Lung (tissue), 12 donors: Measurements from ENCODE around the gene PTPN3. TPM values are rescaled to one million over a fixed set of nuclear protein-coding genes. Genes with fewer than 3 reads are reported as not detected.

ENCODE experiments used
- ATAC-seq: fragments of 200-7000 bp; cut with Tn5 transposase; one replicate; pipeline ENCODE4 v1.9.1; 2020; ENCODE audit warnings: moderate number of reproducible peaks; ENCODE audit not compliant: insufficient read depth, low FRiP score
- DNase-seq, 3 donors: peaks; one replicate each; pipeline ENCODE4 v3.0.0-alpha.2; 2013 to 2017
- H3K27ac ChIP-seq, 2 donors: one replicate each; pipeline ENCODE4 v1.5.1; 2013; ENCODE audit warnings: mild to moderate bottlenecking in 2 of 2, moderate library complexity in 2 of 2, control low read depth in 1 of 2, inconsistent platforms in 1 of 2, low read depth in 1 of 2, low read length in 1 of 2
- H3K27me3 ChIP-seq, 3 donors: one replicate each; pipeline ENCODE4 v1.5.1; 2013; ENCODE audit warnings: low read length in 2 of 3; ENCODE audit not compliant: control insufficient read depth in 3 of 3, insufficient read depth in 3 of 3
- H3K36me3 ChIP-seq, 4 donors: one replicate each; pipeline ENCODE4 v1.5.1; 2013; ENCODE audit warnings: low read length in 4 of 4, mild to moderate bottlenecking in 1 of 4, moderate library complexity in 1 of 4; ENCODE audit not compliant: control insufficient read depth in 4 of 4, insufficient read depth in 4 of 4
- H3K4me1 ChIP-seq, 5 donors: one replicate each; pipeline ENCODE4 v1.5.1; 2013; ENCODE audit warnings: low read length in 5 of 5, mild to moderate bottlenecking in 2 of 5, moderate library complexity in 1 of 5; ENCODE audit not compliant: control insufficient read depth in 5 of 5, insufficient read depth in 5 of 5
- H3K4me3 ChIP-seq: one replicate; pipeline ENCODE4 v1.5.1; 2013; ENCODE audit warnings: mild to moderate bottlenecking, control low read depth, moderate library complexity
- H3K9ac ChIP-seq, 2 donors: one replicate each; pipeline ENCODE4 v1.5.1; 2013; ENCODE audit warnings: low read length in 2 of 2, control low read depth in 1 of 2; ENCODE audit not compliant: insufficient read depth in 1 of 2
- H3K9me3 ChIP-seq, 4 donors: one replicate each; pipeline ENCODE4 v1.5.1; 2013; ENCODE audit warnings: low read length in 3 of 4, mild to moderate bottlenecking in 1 of 4, moderate library complexity in 1 of 4; ENCODE audit not compliant: control insufficient read depth in 4 of 4, insufficient read depth in 3 of 4
- CTCF ChIP-seq: IDR thresholded peaks from 2 replicates; pipeline ENCODE4 v1.5.1; 2012; ENCODE audit warnings: mild to moderate bottlenecking; ENCODE audit errors: control extremely low read depth, extremely low read depth
- WGBS, 2 donors: extraction: QIAGEN DNeasy Blood & Tissue Kit; methylation state at CpG; one replicate each; pipeline ENCODE4 v1.1.7; 2013; 5-methylcytosine and 5-hydroxymethylcytosine counted together
- polyA plus RNA-seq, 2 donors: library from polyadenylated mRNA; stranded (reverse); fragments of 200-250 nt; gene quantifications; one replicate each; pipeline ENCODE4 v1.2.1, GENCODE V29; 2013
- total RNA-seq, 2 donors: library from RNA; depleted of rRNA in 1 of 2; stranded (reverse); fragments of >200 nt in 1 of 2; gene quantifications; one replicate each; pipeline ENCODE4 v1.2.1, GENCODE V29; 2014 to 2021
- donor health status: control.
- donor health status: control.
- donor health status: Bipolar disorder and iron deficiency.
- donor health status: healthy.
- donor health status: DM: yes; HTN: yes; CAD: no.

The PTPN3 gene
- total and polyA plus RNA-seq, 4 donors, result 5.7 to 16.9 (median 11.2) TPM

DNA sequence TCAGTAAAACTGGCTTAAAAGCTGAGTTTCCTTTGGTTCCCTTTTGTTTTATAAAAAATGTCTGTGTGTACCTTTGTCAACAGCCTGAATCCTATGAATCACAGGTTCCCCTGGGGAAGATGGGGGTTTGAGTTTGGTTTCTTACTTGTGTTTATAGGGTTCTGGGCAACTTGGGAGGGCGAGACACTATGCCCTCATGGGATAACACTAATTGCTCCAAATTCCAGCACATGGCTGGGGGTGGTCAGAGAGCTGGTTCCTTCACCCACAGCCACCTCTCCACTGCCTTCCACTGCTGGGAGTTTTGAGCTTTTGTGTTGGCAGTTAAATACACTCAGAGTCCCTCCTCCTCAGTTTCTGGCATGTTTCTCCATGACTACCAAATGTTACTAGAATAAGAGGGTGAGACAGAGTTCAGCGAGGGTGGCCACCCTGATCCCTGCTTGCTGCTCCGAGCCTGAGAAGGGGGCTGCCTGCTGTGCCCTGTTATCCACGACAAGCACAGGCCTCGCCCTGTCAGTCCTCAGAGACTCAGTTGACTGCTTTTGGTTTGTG lies 94.3 kb downstream of the PTPN3 start:
- WGBS, 2 donors, result 71 to 83% methylated on average over 5 of the region's 5 CpGs
- peaks cover 0 to 7% (median under 1%) of the 10 kb centered on the region in 4 donors for H3K36me3 ChIP-seq
- DNase-seq (no peak), ATAC-seq (no peak)
- no peak overlapping the region for H3K9ac ChIP-seq
- H3K4me1 ChIP-seq, result no peaks in the 10 kb centered on the region
- H3K27me3 ChIP-seq, result no peaks in the 10 kb centered on the region
- H3K27ac ChIP-seq, result no peak overlapping the region
- no peak overlapping the region for H3K4me3 ChIP-seq
- TF ChIP-seq CTCF, result no peak
- H3K9me3 ChIP-seq, result peaks cover 0 to 1% (median 0%) of the 10 kb centered on the region in 4 donors

- no peak for TF ChIP-seq CTCF
- ATAC-seq (no peak), DNase-seq (no peak)
- no peak overlapping the region for H3K27ac ChIP-seq
- no peak overlapping the region for H3K9ac ChIP-seq
- no peak overlapping the region for H3K4me3 ChIP-seq
- WGBS, 2 donors, result 78 to 86% methylated on average over 2 of the region's 2 CpGs
- no peaks in the 10 kb centered on the region for H3K4me1 ChIP-seq
- peaks cover 0 to 7% (median under 1%) of the 10 kb centered on the region in 4 donors for H3K36me3 ChIP-seq
- no peaks in the 10 kb centered on the region for H3K27me3 ChIP-seq
- peaks cover 0 to 1% (median 0%) of the 10 kb centered on the region in 4 donors for H3K9me3 ChIP-seq
These were observed 95.0 kb downstream of the PTPN3 start for GRCh38 chr9:109403116-109403515.

DNA sequence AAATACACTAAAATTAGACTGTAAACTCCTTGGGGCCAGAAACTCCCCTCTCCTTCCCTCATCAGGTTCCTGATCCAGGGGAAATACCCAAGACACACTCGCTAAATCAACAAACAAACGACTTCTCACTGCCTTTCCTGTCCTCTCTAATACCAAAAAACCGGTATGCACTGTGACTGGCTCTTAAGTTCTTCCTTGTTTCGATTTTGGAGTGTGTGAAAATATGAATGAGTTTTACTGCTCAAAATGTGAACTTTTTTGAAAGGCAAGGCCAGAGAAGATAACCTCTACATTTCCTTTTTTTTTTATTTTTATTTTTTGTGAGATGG lies 96.2 kb downstream of the PTPN3 start:
- no peak overlapping the region for H3K9ac ChIP-seq
- TF ChIP-seq CTCF, result no peak
- no peaks in the 10 kb centered on the region for H3K27me3 ChIP-seq
- peaks cover 0 to 1% (median 0%) of the 10 kb centered on the region in 4 donors for H3K9me3 ChIP-seq
- no peak overlapping the region for H3K27ac ChIP-seq
- WGBS, 2 donors, result 31 to 36% methylated on average over 4 of the region's 4 CpGs
- peaks cover 0 to 7% (median under 1%) of the 10 kb centered on the region in 4 donors for H3K36me3 ChIP-seq
- DNase-seq, result no peak
- H3K4me1 ChIP-seq, result no peaks in the 10 kb centered on the region
- ATAC-seq, result no peak
- no peak overlapping the region for H3K4me3 ChIP-seq
